Motor neuron (in vitro differentiated cells): ENCODE data around the gene CD14. TPM values are rescaled to one million over a fixed set of nuclear protein-coding genes. Genes with fewer than 3 reads are reported as not detected.
A peak's percentile ranks its signal among the peaks of the same experiment; 100 is the strongest.

Experiments
- ATAC-seq, 8 experiments: fragments of 200-7000 bp; cut with Tn5 transposase; replicated peaks in 6 of 8; 2 replicates each; pipeline ENCODE4 v1.8.0; 2021; ENCODE audit warnings: mild to moderate bottlenecking in 8 of 8, moderate library complexity in 8 of 8
- H3K27ac ChIP-seq, 2 donors: fragments of 250-450 bp; sonication (Bioruptor Pico); 2 replicates each; pipeline ENCODE4 v1.9.0; 2021; ENCODE audit warnings: antibody characterized with exemption in 2 of 2, mild to moderate bottlenecking in 2 of 2, moderate library complexity in 1 of 2
- H3K4me1 ChIP-seq, 2 donors: fragments of 250-450 bp; sonication (Bioruptor Pico); replicated peaks in 1 of 2; 2 replicates each; pipeline ENCODE4 v1.6.1; 2021; ENCODE audit warnings: antibody characterized with exemption in 2 of 2, mild to moderate bottlenecking in 2 of 2, moderate library complexity in 1 of 2
- H3K4me3 ChIP-seq, 5 donors: fragments of 250-450 bp; sonication (Bioruptor Pico); 2 replicates each; pipeline ENCODE4 v1.9.0; 2021; ENCODE audit warnings: antibody characterized with exemption in 5 of 5, mild to moderate bottlenecking in 5 of 5, moderate library complexity in 4 of 5
- WGBS, 10 experiments: fragments of 450-650 bp; shearing (Covaris generic); methylation state at CpG; one replicate each; pipeline ENCODE4 v1.0.0; 2022; 5-methylcytosine and 5-hydroxymethylcytosine counted together
- in situ Hi-C, 9 experiments: fragments of 400-800 bp; cut with MboI; loops; one replicate each; pipeline ENCODE4 v1.15.0; 2021; ENCODE audit warnings: low sequenced_read_pairs in 9 of 9, low pct_unique_long_range_greater_than_20kb in 2 of 9; ENCODE audit not compliant: unreplicated experiment in 9 of 9
- total RNA-seq, 8 experiments: library from RNA; unstranded; fragments of 300-600 nt; gene quantifications; 2 replicates each; pipeline versions ENCODE4 v1.2.3 to v1.2.4, GENCODE V29; 2022

Gene CD14
- total RNA-seq, 8 experiments from 2014 or later, result 0.11 to 13.4 (median 1.4) TPM

- H3K4me3 ChIP-seq, result no peak overlapping the region
- in situ Hi-C loops, result no loop called here
- H3K27ac ChIP-seq, result no peak overlapping the region
- H3K4me1 ChIP-seq, result no peaks in the 10 kb centered on the region
- 7 to 100% (median 85%) methylated on average over 1 to 5 of the region's 5 CpGs for WGBS, 10 experiments
- ATAC-seq, result peak in 3 of 8 experiments; percentile 83 to 92 (median 90)
Measured at GRCh38 chr5:140588311-140589070, 44.5 kb downstream of the CD14 start.

- in situ Hi-C loops, result no loop called here
- H3K4me3 ChIP-seq, result no peak overlapping the region
- 80 to 100% (median 100%) methylated on average over 1 of the region's 1 CpG; no CpG with 5 or more reads in 5 of the 10 experiments for WGBS, 10 experiments
- peak in 3 of 8 experiments; percentile 16 to 27 (median 16) for ATAC-seq
- H3K27ac ChIP-seq, result no peak overlapping the region
- no peaks in the 10 kb centered on the region for H3K4me1 ChIP-seq
Measured at GRCh38 chr5:140587495-140587894, 45.5 kb downstream of the CD14 start.

Other genes with a start within 250 kb of the CD14 start
- 100 to 1,000 TPM in 1 of 8 experiments, 10 to 100 TPM in 7; 37.0 to 110 (median 62.8) TPM for gene ANKHD1, start 231.3 kb downstream of the CD14 start, total RNA-seq
- 1 to 10 TPM; 1.2 to 7.8 (median 4.3) TPM for gene EIF4EBP3, start 85.5 kb downstream of the CD14 start, total RNA-seq
- 10 to 100 TPM; 29.1 to 97.6 (median 47.4) TPM for gene SRA1, start 75.7 kb downstream of the CD14 start, total RNA-seq
- 10 to 100 TPM; 15.7 to 81.1 (median 33.9) TPM for gene APBB3, start 68.6 kb downstream of the CD14 start, total RNA-seq
- 10 to 100 TPM; 13.1 to 64.1 (median 34.1) TPM for gene SLC35A4, start 68.3 kb downstream of the CD14 start, total RNA-seq
- gene TMCO6, start 6.3 kb upstream of the CD14 start, total RNA-seq, result 10 to 100 TPM in 6 of 8 experiments, 1 to 10 TPM in 2; 7.9 to 25.6 (median 11.9) TPM
- gene NDUFA2, start 14.5 kb upstream of the CD14 start, total RNA-seq, result 100 to 1,000 TPM in 5 of 8 experiments, 10 to 100 TPM in 3; 93.1 to 149 (median 106) TPM
- 100 to 1,000 TPM in 7 of 8 experiments, 10 to 100 TPM in 1; 92.2 to 153 (median 116) TPM for gene IK, start 14.7 kb upstream of the CD14 start, total RNA-seq
- 10 to 100 TPM in 7 of 8 experiments, 1 to 10 TPM in 1; 9.9 to 29.8 (median 15.1) TPM for gene WDR55, start 31.7 kb upstream of the CD14 start, total RNA-seq
- 1 to 10 TPM in 1 of 8 experiments, under 1 TPM in 3, not detected in 4; 0.43 to 1.0 (median 0.46) TPM for gene DND1, start 40.4 kb upstream of the CD14 start, total RNA-seq
- gene HARS1, start 58.2 kb upstream of the CD14 start, total RNA-seq, result 100 to 1,000 TPM in 2 of 8 experiments, 10 to 100 TPM in 6; 53.1 to 102 (median 77.0) TPM
- gene HARS2, start 58.3 kb upstream of the CD14 start, total RNA-seq, result 10 to 100 TPM; 21.4 to 45.7 (median 32.6) TPM
- gene ZMAT2, start 67.3 kb upstream of the CD14 start, total RNA-seq, result 10 to 100 TPM; 55.0 to 93.8 (median 73.5) TPM
- gene PCDHA1, start 153.0 kb upstream of the CD14 start, total RNA-seq, result 1 to 10 TPM in 1 of 8 experiments, under 1 TPM in 7; 0.22 to 1.7 (median 0.68) TPM
- gene PCDHA2, start 161.7 kb upstream of the CD14 start, total RNA-seq, result 1 to 10 TPM in 5 of 8 experiments, under 1 TPM in 2, not detected in 1; 0.13 to 6.8 (median 1.5) TPM
- gene PCDHA3, start 167.9 kb upstream of the CD14 start, total RNA-seq, result 1 to 10 TPM in 5 of 8 experiments, under 1 TPM in 2, not detected in 1; 0.63 to 5.8 (median 1.6) TPM
- gene PCDHA4, start 173.9 kb upstream of the CD14 start, total RNA-seq, result 10 to 100 TPM in 5 of 8 experiments, 1 to 10 TPM in 1, under 1 TPM in 2; 0.05 to 50.8 (median 14.1) TPM
- 1 to 10 TPM in 5 of 8 experiments, under 1 TPM in 2, not detected in 1; 0.24 to 3.1 (median 2.2) TPM for gene PCDHA5, start 188.4 kb upstream of the CD14 start, total RNA-seq
- 10 to 100 TPM in 1 of 8 experiments, 1 to 10 TPM in 4, under 1 TPM in 3; 0.15 to 24.3 (median 2.0) TPM for gene PCDHA6, start 194.8 kb upstream of the CD14 start, total RNA-seq
- 1 to 10 TPM in 5 of 8 experiments, under 1 TPM in 3; 0.05 to 5.3 (median 1.7) TPM for gene PCDHA7, start 201.1 kb upstream of the CD14 start, total RNA-seq
- 1 to 10 TPM in 5 of 8 experiments, under 1 TPM in 1, not detected in 2; 0.31 to 3.2 (median 2.2) TPM for gene PCDHA8, start 208.0 kb upstream of the CD14 start, total RNA-seq
- 1 to 10 TPM in 4 of 8 experiments, under 1 TPM in 4; 0.05 to 6.2 (median 0.93) TPM for gene PCDHA9, start 215.2 kb upstream of the CD14 start, total RNA-seq
- gene PCDHA10, start 222.7 kb upstream of the CD14 start, total RNA-seq, result 1 to 10 TPM in 6 of 8 experiments, under 1 TPM in 2; 0.10 to 8.1 (median 2.0) TPM
- gene PCDHA11, start 235.8 kb upstream of the CD14 start, total RNA-seq, result 1 to 10 TPM in 5 of 8 experiments, under 1 TPM in 2, not detected in 1; 0.31 to 6.3 (median 5.2) TPM
- 10 to 100 TPM in 2 of 8 experiments, 1 to 10 TPM in 3, under 1 TPM in 2, not detected in 1; 0.13 to 22.5 (median 7.4) TPM for gene PCDHA12, start 242.1 kb upstream of the CD14 start, total RNA-seq
- 10 to 100 TPM in 2 of 8 experiments, 1 to 10 TPM in 3, under 1 TPM in 2, not detected in 1; 0.21 to 13.2 (median 2.3) TPM for gene PCDHA13, start 248.9 kb upstream of the CD14 start, total RNA-seq